HUES48 (cell line): ENCODE data around the gene OASL.
"Not testable (repeated sequence)": the region's sequence is repeated elsewhere in the genome, so short reads cannot be mapped to it uniquely, and the experiment has no call there.

ENCODE experiments used
- H3K27ac ChIP-seq: one replicate; pipeline ENCODE4 v1.7.0; 2013; ENCODE audit warnings: low read depth, low read length, inconsistent platforms
- H3K27me3 ChIP-seq: 2 replicates; pipeline ENCODE4 v1.6.1; 2013; ENCODE audit warnings: mild to moderate bottlenecking, low read length; ENCODE audit not compliant: control insufficient read depth, insufficient read depth
- H3K36me3 ChIP-seq: 2 replicates; pipeline ENCODE4 v1.6.1; 2013; ENCODE audit warnings: low read length; ENCODE audit not compliant: control insufficient read depth, insufficient read depth
- H3K4me1 ChIP-seq: 2 replicates; pipeline ENCODE4 v1.6.1; 2013; ENCODE audit warnings: mild to moderate bottlenecking, low read length; ENCODE audit not compliant: control insufficient read depth, insufficient read depth
- H3K4me3 ChIP-seq: 2 replicates; pipeline ENCODE4 v1.5.1; 2013; ENCODE audit warnings: mild to moderate bottlenecking, low read depth, low read length
- H3K9ac ChIP-seq: 2 replicates; pipeline ENCODE4 v1.6.1; 2013; ENCODE audit warnings: mild to moderate bottlenecking, low read depth, low read length, moderate library complexity
- H3K9me3 ChIP-seq: 2 replicates; pipeline ENCODE4 v1.6.1; 2013; ENCODE audit warnings: low read length; ENCODE audit not compliant: control insufficient read depth, insufficient read depth

Gene OASL

GRCh38 chr12:121038861-121039668 is at the start of gene OASL:
OASL (minus strand) TSS chr12:121039246; CDS start chr12:121038971, 275 bp downstream.
- no peaks in the 10 kb centered on the region for H3K36me3 ChIP-seq
- no peaks in the 10 kb centered on the region for H3K27me3 ChIP-seq
- no peak within 1 kb of the TSS for H3K9ac ChIP-seq
- H3K4me3 ChIP-seq, result no peak within 1 kb of the TSS
- H3K9me3 ChIP-seq, result no peaks in the 10 kb centered on the region
- no peak within 1 kb of the TSS for H3K27ac ChIP-seq
- no peaks in the 10 kb centered on the region for H3K4me1 ChIP-seq

- H3K4me1 ChIP-seq, result no peaks in the 10 kb centered on the region
- H3K9ac ChIP-seq, result no peak overlapping the region
- no peaks in the 10 kb centered on the region for H3K27me3 ChIP-seq
- H3K9me3 ChIP-seq, result no peaks in the 10 kb centered on the region
- no peaks in the 10 kb centered on the region for H3K36me3 ChIP-seq
- H3K27ac ChIP-seq, result no peak overlapping the region
- no peak overlapping the region for H3K4me3 ChIP-seq
Observed at GRCh38 chr12:121088195-121088585, 49.1 kb upstream of the OASL start.

GRCh38 chr12:121087467-121088194 is 48.6 kb upstream of the OASL start:
- no peak overlapping the region for H3K27ac ChIP-seq
- H3K36me3 ChIP-seq, result no peaks in the 10 kb centered on the region
- no peak overlapping the region for H3K4me3 ChIP-seq
- H3K9me3 ChIP-seq, result no peaks in the 10 kb centered on the region
- no peaks in the 10 kb centered on the region for H3K4me1 ChIP-seq
- H3K27me3 ChIP-seq, result no peaks in the 10 kb centered on the region
- H3K9ac ChIP-seq, result no peak overlapping the region

GRCh38 chr12:121086781-121087295 is 47.8 kb upstream of the OASL start:
- no peak overlapping the region for H3K9ac ChIP-seq
- no peaks in the 10 kb centered on the region for H3K9me3 ChIP-seq
- H3K4me3 ChIP-seq, result no peak overlapping the region
- H3K27ac ChIP-seq, result no peak overlapping the region
- H3K36me3 ChIP-seq, result no peaks in the 10 kb centered on the region
- H3K4me1 ChIP-seq, result no peaks in the 10 kb centered on the region
- H3K27me3 ChIP-seq, result no peaks in the 10 kb centered on the region

GRCh38 chr12:121085506-121086353 is 46.7 kb upstream of the OASL start:
- Histone ChIP-seq H3K9ac (no peak overlapping the region), H3K27me3 (no peaks in the 10 kb centered on the region), H3K27ac (no peak overlapping the region), H3K9me3 (no peaks in the 10 kb centered on the region), H3K36me3 (no peaks in the 10 kb centered on the region), H3K4me1 (no peaks in the 10 kb centered on the region), H3K4me3 (no peak overlapping the region)

GRCh38 chr12:121085069-121085468 is 46.0 kb upstream of the OASL start:
- no peaks in the 10 kb centered on the region for H3K9me3 ChIP-seq

GRCh38 chr12:121084229-121084628 is 45.2 kb upstream of the OASL start:
- H3K27ac ChIP-seq, result no peak overlapping the region
- no peaks in the 10 kb centered on the region for H3K4me1 ChIP-seq
- H3K9ac ChIP-seq, result no peak overlapping the region
- no peaks in the 10 kb centered on the region for H3K27me3 ChIP-seq
- H3K36me3 ChIP-seq, result no peaks in the 10 kb centered on the region
- no peak overlapping the region for H3K4me3 ChIP-seq
- H3K9me3 ChIP-seq, result no peaks in the 10 kb centered on the region

More at GRCh38 chr12:121085069-121085468, 46.0 kb upstream of the OASL start:
- Histone ChIP-seq H3K36me3 (no peaks in the 10 kb centered on the region), H3K27ac (no peak overlapping the region), H3K4me1 (no peaks in the 10 kb centered on the region), H3K4me3 (no peak overlapping the region), H3K9ac (no peak overlapping the region), H3K27me3 (no peaks in the 10 kb centered on the region)

- no peak overlapping the region for H3K9ac ChIP-seq
- H3K36me3 ChIP-seq, result no peaks in the 10 kb centered on the region
- no peaks in the 10 kb centered on the region for H3K4me1 ChIP-seq
- H3K4me3 ChIP-seq, result no peak overlapping the region
- no peak overlapping the region for H3K27ac ChIP-seq
- H3K9me3 ChIP-seq, result peaks cover 7% of the 10 kb centered on the region
- H3K27me3 ChIP-seq, result no peaks in the 10 kb centered on the region
Observed at GRCh38 chr12:121080909-121081308, 41.9 kb upstream of the OASL start.

GRCh38 chr12:121079736-121080272 is 40.8 kb upstream of the OASL start:
- Histone ChIP-seq H3K27ac (no peak overlapping the region), H3K27me3 (no peaks in the 10 kb centered on the region), H3K4me1 (no peaks in the 10 kb centered on the region), H3K4me3 (no peak overlapping the region), H3K9ac (no peak overlapping the region), H3K9me3 (peaks cover 10% of the 10 kb centered on the region), H3K36me3 (no peaks in the 10 kb centered on the region)

- peaks cover 20% of the 10 kb centered on the region for H3K9me3 ChIP-seq
- H3K36me3 ChIP-seq, H3K4me1 ChIP-seq, H3K9ac ChIP-seq, H3K27ac ChIP-seq, H3K27me3 ChIP-seq, H3K4me3 ChIP-seq: not testable (repeated sequence)
Observed at GRCh38 chr12:121077440-121077839, 38.4 kb upstream of the OASL start.
